ENCODE data around the gene ANKRD18B.
"Not testable (repeated sequence)": the region's sequence is repeated elsewhere in the genome, so short reads cannot be mapped to it uniquely, and the experiment has no call there.

The ANKRD18B gene

DNA sequence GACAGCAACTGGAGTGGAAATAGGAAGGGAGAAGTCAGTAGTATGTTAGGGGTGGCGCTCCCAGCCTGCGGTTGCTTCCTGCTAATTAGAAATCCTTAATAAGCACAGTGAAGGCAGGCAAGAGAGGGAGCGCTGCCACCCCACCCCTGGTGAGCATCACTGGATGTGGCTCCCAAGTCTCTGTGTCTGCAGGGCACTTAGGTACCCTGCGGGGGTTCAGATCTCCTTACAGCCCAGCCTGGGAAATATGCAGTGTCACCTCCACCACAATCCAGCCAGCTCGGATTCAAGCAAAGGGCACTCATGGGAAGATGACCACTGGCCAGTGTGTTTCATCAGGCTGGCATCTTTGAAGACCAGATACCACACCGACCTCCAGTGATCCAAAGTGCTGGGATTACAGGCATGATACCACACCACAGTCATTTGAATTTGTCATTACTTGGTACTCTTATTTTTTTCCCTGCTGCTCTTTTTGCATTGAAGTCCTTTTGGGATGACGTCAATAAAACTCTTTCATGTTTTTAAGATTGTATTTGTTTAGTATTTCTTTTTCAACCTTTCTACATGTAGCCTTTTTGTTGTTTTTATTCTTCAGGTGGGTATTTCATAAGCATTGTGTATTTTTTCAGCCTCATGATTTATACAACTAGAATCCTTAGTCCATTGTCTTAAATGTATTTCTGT is 90.1 kb downstream of the ANKRD18B start:
- no peak for DNase-seq

- DNase-seq, result not testable (repeated sequence)
These were observed 94.3 kb downstream of the ANKRD18B start for GRCh38 chr9:33618370-33618769.

DNA sequence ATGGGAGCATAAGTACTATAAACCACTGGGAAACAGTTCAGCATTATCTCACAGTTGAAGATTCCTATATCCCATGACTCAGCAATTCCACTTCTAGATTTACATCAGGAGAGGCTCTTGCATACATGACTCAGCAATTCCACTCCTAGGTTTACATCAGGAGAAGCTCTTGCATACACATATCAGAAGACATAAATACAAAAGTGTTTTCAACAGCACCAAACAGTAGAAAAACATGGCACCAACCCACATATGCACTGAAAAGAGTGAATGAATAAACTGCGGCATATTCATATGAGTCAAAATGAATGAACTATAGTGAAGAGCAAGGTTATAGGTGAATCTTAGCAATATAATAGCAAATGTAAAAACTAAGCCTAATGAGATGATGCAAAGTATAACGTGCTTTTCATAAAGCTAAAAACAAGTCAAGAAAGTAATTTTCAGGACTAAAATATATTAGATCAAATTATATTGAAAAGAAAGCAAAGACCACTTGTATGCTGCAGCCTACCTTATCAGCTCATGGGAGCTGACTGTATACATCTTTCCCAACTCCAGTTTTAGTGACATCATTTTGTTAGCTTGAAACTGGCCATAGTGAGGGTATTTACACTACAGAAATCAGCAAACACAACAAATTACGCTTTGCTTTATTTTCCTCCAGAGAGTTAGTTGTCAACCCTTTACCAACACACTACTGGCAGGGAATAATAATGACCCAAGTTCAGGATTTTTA is 95.8 kb downstream of the ANKRD18B start:
- DNase-seq, result peak; percentile 32 to 59

DNA sequence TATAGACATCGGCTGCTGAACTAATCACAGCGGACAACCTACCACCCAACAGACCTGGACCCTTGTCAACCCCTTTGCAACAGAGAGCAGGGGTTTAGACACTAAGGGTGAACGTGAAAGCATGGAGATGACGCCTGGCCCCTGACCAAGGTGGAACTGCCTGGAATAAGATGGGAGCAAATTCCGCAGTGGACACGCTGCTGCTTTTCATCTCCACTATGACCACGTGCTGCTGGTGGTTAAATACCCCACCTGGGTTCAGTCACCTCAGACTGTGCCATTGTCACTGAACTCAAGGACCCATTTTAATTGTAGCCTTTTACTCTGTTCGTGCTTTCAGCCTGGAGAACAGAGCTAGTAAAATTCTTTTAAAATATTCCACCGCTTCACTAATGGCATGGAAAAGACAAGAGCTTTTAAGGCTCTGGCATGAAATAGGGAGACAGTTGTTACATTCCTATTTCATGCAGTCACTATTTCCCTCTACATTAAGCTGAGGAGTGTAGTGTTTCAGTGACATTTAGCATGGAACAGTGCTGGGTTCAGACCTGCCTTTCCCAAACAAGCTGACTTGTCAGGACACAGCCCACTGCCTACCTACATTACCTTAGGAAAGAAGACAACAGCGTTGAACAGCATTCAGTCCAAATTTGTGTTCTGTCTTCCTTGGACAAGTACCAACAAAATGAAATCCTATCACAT is 96.8 kb downstream of the ANKRD18B start:
- DNase-seq, result no peak
